K562 (cell line): Measurements from ENCODE around the gene PACC1. TPM values are rescaled to one million over a fixed set of nuclear protein-coding genes. Genes with fewer than 3 reads are reported as not detected.
A peak's percentile ranks its signal among the peaks of the same experiment; 100 is the strongest.

ENCODE experiments used
- ATAC-seq: fragments of 200-7000 bp; cut with Tn5 transposase; 3 replicates; pipeline ENCODE4 v1.9.1; 2020; ENCODE audit warnings: moderate library complexity
- BruUV-seq: library from RNA; stranded (reverse); fragments of 400-500 nt; replicated peaks from 2 replicates; lab custom pipeline; 2021; lab: Mats Ljungman, UMichigan
- CTCF ChIA-PET: fragments of 300-600 bp; formaldehyde crosslinking; extraction: SDS; loops from one replicate; lab custom pipeline; 2021; ENCODE audit warnings: low intra/inter-chr PET ratio; lab: Yijun Ruan, JAX
- POLR2A ChIA-PET: fragments of 300-600, 350-650 bp; sonication (Branson Sonifier 250); formaldehyde crosslinking; extraction: SDS; loops from one replicate; lab custom pipeline; 2021; ENCODE audit warnings: antibody characterized with exemption, inconsistent platforms; lab: Yijun Ruan, JAX
- DNase-seq, 4 experiments: peaks; one replicate each; pipeline versions ENCODE4 v3.0.0 to v3.0.0-alpha.2; 2011 to 2018; ENCODE audit warnings: low spot score in 3 of 4, mixed read lengths in 3 of 4; ENCODE audit errors: extremely low read depth in 1 of 4
- FAIRE-seq: peaks from 2 replicates; lab custom pipeline; 2011; peaks lifted over from hg19 to GRCh38; lab: Jason Lieb, UNC
- H2AFZ ChIP-seq: 2 replicates; pipeline ENCODE4 v1.6.0; 2011; ENCODE audit warnings: low read depth, low read length, control low read depth, inconsistent platforms
- H3K27ac ChIP-seq: fragments of 200-600 bp; 3 replicates; pipeline ENCODE4 v1.8.0; 2011; ENCODE audit warnings: low read depth, mild to moderate bottlenecking, control low read depth, inconsistent platforms, low read length, moderate library complexity, mixed read lengths; ENCODE audit errors: extremely low read depth
- H3K27me3 ChIP-seq, 2 experiments: fragments of 300-600 bp in 1 of 2; 2 replicates in 1 of 2; 3 replicates in 1 of 2; pipeline versions ENCODE4 v1.6.0 to v1.8.0; 2011; ENCODE audit warnings: inconsistent platforms in 2 of 2, low read length in 2 of 2, mild to moderate bottlenecking in 1 of 2, mixed read lengths in 1 of 2, moderate library complexity in 1 of 2; ENCODE audit not compliant: control insufficient read depth in 2 of 2, insufficient read depth in 2 of 2
- H3K36me3 ChIP-seq: fragments of 300-600 bp; 3 replicates; pipeline ENCODE4 v1.8.0; 2011; ENCODE audit warnings: mild to moderate bottlenecking, low read length, inconsistent platforms; ENCODE audit not compliant: control insufficient read depth, insufficient read depth
- H3K4me1 ChIP-seq, 2 experiments: fragments of 200-600 bp in 1 of 2; replicated peaks in 1 of 2; 2 replicates in 1 of 2; 3 replicates in 1 of 2; pipeline versions ENCODE4 v1.5.1 to v1.8.0; 2011; ENCODE audit warnings: inconsistent platforms in 2 of 2, low read length in 2 of 2, mild to moderate bottlenecking in 1 of 2, mixed read lengths in 1 of 2, moderate library complexity in 1 of 2; ENCODE audit not compliant: control insufficient read depth in 2 of 2, insufficient read depth in 2 of 2
- H3K4me2 ChIP-seq: 2 replicates; pipeline ENCODE4 v1.6.1; 2011; ENCODE audit warnings: low read length, control low read depth, inconsistent platforms, mixed read lengths; ENCODE audit not compliant: insufficient read depth
- H3K4me3 ChIP-seq: fragments of 200-600 bp; sonication (generic), shearing (Covaris generic); 2 replicates; pipeline ENCODE4 v1.5.1; 2016; ENCODE audit warnings: control low read depth, inconsistent platforms
- H3K79me2 ChIP-seq: fragments of 200-600 bp; 3 replicates; pipeline ENCODE4 v1.8.0; 2011; ENCODE audit warnings: low read length, inconsistent platforms; ENCODE audit not compliant: control insufficient read depth, insufficient read depth
- H3K9ac ChIP-seq, 2 experiments: 2 replicates each; pipeline versions ENCODE4 v1.6.0 to v1.6.1; 2011; ENCODE audit warnings: low read depth in 2 of 2, low read length in 2 of 2, control low read depth in 1 of 2, inconsistent platforms in 1 of 2, mild to moderate bottlenecking in 1 of 2, mixed read lengths in 1 of 2; ENCODE audit not compliant: insufficient read depth in 1 of 2
- H3K9me1 ChIP-seq: one replicate; pipeline ENCODE4 v1.6.0; 2011; ENCODE audit warnings: inconsistent platforms, mild to moderate bottlenecking, low read length, moderate library complexity; ENCODE audit not compliant: control insufficient read depth, insufficient read depth
- H3K9me3 ChIP-seq: replicated peaks from 2 replicates; pipeline ENCODE4 v1.5.1; 2011; ENCODE audit warnings: low read depth, low read length, inconsistent platforms; ENCODE audit not compliant: control insufficient read depth, insufficient read depth
- H4K20me1 ChIP-seq: replicated peaks from 2 replicates; pipeline ENCODE4 v1.6.1; 2011; ENCODE audit warnings: low read length, inconsistent platforms, mixed read lengths; ENCODE audit not compliant: control insufficient read depth, insufficient read depth
- DDX20 ChIP-seq: fragments of 450-650 bp; IDR thresholded peaks from 2 replicates; pipeline ENCODE4 v1.6.1; 2016; ENCODE audit warnings: missing genetic modification characterization, low read depth, mild to moderate bottlenecking, missing compliant biosample characterization, moderate library complexity
- GTF2A2 ChIP-seq: IDR thresholded peaks from 2 replicates; pipeline ENCODE4 v1.6.1; 2016; ENCODE audit warnings: mild to moderate bottlenecking, missing genetic modification characterization, missing compliant biosample characterization
- HDAC1 ChIP-seq, 2 experiments: fragments of 450-650 bp; IDR thresholded peaks; 2 replicates each; pipeline ENCODE4 v1.6.1; 2016 to 2017; ENCODE audit warnings: inconsistent platforms in 1 of 2, mild to moderate bottlenecking in 1 of 2, moderate library complexity in 1 of 2
- HOMEZ ChIP-seq: fragments of 250-450 bp; sonication (Bioruptor Pico); IDR thresholded peaks from 2 replicates; pipeline ENCODE4 v1.4.0; 2020; ENCODE audit warnings: mild to moderate bottlenecking, moderate library complexity
- HOXB6 ChIP-seq: fragments of 250-450 bp; sonication (Bioruptor Pico); IDR thresholded peaks from 2 replicates; pipeline ENCODE4 v1.5.1; 2022; ENCODE audit warnings: mild to moderate bottlenecking, borderline replicate concordance
- MXI1 ChIP-seq: IDR thresholded peaks from 2 replicates; pipeline ENCODE4 v1.6.1; 2011; ENCODE audit warnings: low read depth, mild to moderate bottlenecking, improper control_type of control experiment, low read length
- NCOR1 ChIP-seq: fragments of 450-650 bp; IDR thresholded peaks from 2 replicates; pipeline ENCODE4 v1.6.1; 2016; ENCODE audit warnings: mild to moderate bottlenecking, moderate library complexity
- NUFIP1 ChIP-seq: fragments of 450-650 bp; IDR thresholded peaks from 2 replicates; pipeline ENCODE4 v1.6.1; 2018; ENCODE audit not compliant: partially characterized antibody
- POLR2A ChIP-seq: fragments of 450-650 bp; conservative IDR thresholded peaks from 2 replicates; pipeline ENCODE4 v1.6.1; 2016
- RBM15 ChIP-seq: fragments of 200-400 bp; formaldehyde crosslinking; IDR thresholded peaks from 2 replicates; pipeline ENCODE4 v1.6.1; 2018; ENCODE audit warnings: mild to moderate bottlenecking, low read length, moderate library complexity; ENCODE audit not compliant: insufficient read depth
- SIX5 ChIP-seq, 2 experiments: IDR thresholded peaks; 2 replicates each; pipeline ENCODE4 v1.6.1; 2011; ENCODE audit warnings: low read length in 2 of 2, borderline replicate concordance in 1 of 2, low read depth in 1 of 2, mild to moderate bottlenecking in 1 of 2, moderate library complexity in 1 of 2; ENCODE audit not compliant: insufficient read depth in 1 of 2
- SMAD3 ChIP-seq: fragments of 450-650 bp; formaldehyde crosslinking; conservative IDR thresholded peaks from 2 replicates; pipeline ENCODE4 v1.4.0; 2020; ENCODE audit warnings: mild to moderate bottlenecking
- SMARCA4 ChIP-seq: fragments of 450-650 bp; IDR thresholded peaks from 2 replicates; pipeline ENCODE4 v1.6.1; 2016
- ZHX1 ChIP-seq: fragments of 150-350 bp; conservative IDR thresholded peaks from 2 replicates; pipeline ENCODE4 v1.6.1; 2014; ENCODE audit warnings: low read length
- ZNF134 ChIP-seq: fragments of 250-450 bp; sonication (Bioruptor Pico); conservative IDR thresholded peaks from 2 replicates; pipeline ENCODE4 v1.4.0; 2020
- ZNF431 ChIP-seq: sonication (generic); formaldehyde crosslinking; IDR thresholded peaks from 2 replicates; pipeline ENCODE4 v1.8.0; 2022; ENCODE audit warnings: mild to moderate bottlenecking, missing genetic modification reagents
- ZNF699 ChIP-seq: fragments of 250-450 bp; sonication (Bioruptor Pico); IDR thresholded peaks from 2 replicates; pipeline ENCODE4 v1.8.0; 2021; ENCODE audit warnings: mild to moderate bottlenecking, moderate library complexity; ENCODE audit not compliant: insufficient replicate concordance
- ZNF766 ChIP-seq: fragments of 200-800 bp; sonication (Bioruptor generic); conservative IDR thresholded peaks from 2 replicates; pipeline ENCODE4 v1.6.1; 2016; ENCODE audit warnings: missing genetic modification characterization, missing compliant biosample characterization
- WGBS: fragments of 100-300 bp; shearing (Covaris generic); methylation state at CpG from one replicate; pipeline ENCODE4 v1.1.6; 2016; ENCODE audit warnings: low coverage, mixed read lengths; ENCODE audit not compliant: insufficient coverage; ENCODE audit errors: missing lambda C conversion rate; 5-methylcytosine and 5-hydroxymethylcytosine counted together
- in situ Hi-C: fragments of 300-500 bp; cut with MboI; formaldehyde crosslinking; loops from 4 replicates; pipeline ENCODE4 v1.15.0; 2018; ENCODE audit warnings: inconsistent platforms, mixed read lengths
- intact Hi-C: fragments of 100-400 bp; cut with micrococcal nuclease; formaldehyde crosslinking; loops from 2 replicates; pipeline ENCODE4 v1.14.2; 2022
- polyA plus RNA-seq, 8 experiments: library from polyadenylated mRNA; depleted of rRNA in 4 of 8; stranded (reverse) in 5 of 8; unstranded in 3 of 8; fragments of >200 nt; fragmentation: Nextera tagmentation in 2 of 8; fragmentation: Illumina TruSeq in 1 of 8; extraction: Ambion mirVana in 2 of 8; extraction: Trizol in 1 of 8; gene quantifications; 2 replicates each; pipeline versions ENCODE4 v1.2.1 to v1.2.3, GENCODE V29; 2011 to 2014; ENCODE audit warnings: inconsistent platforms in 1 of 8, missing spikeins in 1 of 8
- total RNA-seq, 7 experiments: library from RNA; depleted of rRNA in 6 of 7; stranded (reverse); fragments of >200 nt in 6 of 7; fragmentation: Illumina TruSeq in 2 of 7; extraction: Trizol in 2 of 7; gene quantifications; 2 replicates each; pipeline versions ENCODE4 v1.2.1 to v1.2.3, GENCODE V29; 2011 to 2021; ENCODE audit warnings: low replicate concordance in 1 of 7
- TF ChIP-seq, protein P1 (sequence below): conservative IDR thresholded peaks from 2 replicates; pipeline ENCODE4 v1.6.1; 2011; ENCODE audit warnings: low read depth, mild to moderate bottlenecking, low read length; ENCODE audit not compliant: control insufficient read depth

PACC1 gene
- total and polyA plus RNA-seq, 9 of the 15 experiments (the other 6 are each of a cell fraction or from before 2014, with no cell fraction given) = 7.1 to 19.3 (median 14.9) TPM

DNA sequence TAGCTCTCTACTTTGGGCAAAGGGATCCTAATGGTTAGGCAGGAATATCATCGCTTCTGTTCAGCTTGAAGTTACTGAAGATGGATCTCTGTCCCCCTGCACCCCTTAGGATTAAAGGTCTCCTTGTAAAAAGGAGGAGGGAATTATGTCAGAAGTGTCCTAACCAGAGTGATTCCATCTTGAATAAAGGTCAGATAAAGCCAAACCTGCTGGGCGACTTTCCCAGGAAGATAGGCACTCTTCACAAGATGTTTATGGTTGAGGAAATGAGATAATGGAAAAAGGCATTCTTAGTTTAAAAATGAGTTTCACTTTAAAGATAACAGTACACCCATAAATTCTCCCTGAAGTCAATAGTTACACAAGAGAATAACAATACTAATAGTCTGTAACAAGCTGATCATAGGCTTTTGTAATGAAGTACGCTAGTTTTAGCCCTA, 16.3 kb upstream of the PACC1 start:
- in situ Hi-C loops (no loop called here), intact Hi-C loops (no loop called here)
- Histone ChIP-seq H3K4me1 (peaks cover 29 to 44% of the 10 kb centered on the region in 2 experiments), H3K27ac (peak overlapping the region; percentile 39; the same call in 1 of the 3 replicates), H3K27me3 (no peaks in the 10 kb centered on the region), H3K4me2 (peak overlapping the region; percentile 44; the same call in 1 of the 2 replicates), H3K9ac (peak overlapping the region in 1 of 2 experiments; percentile 39; a peak in 1 of 4 replicates), H3K4me3 (no peak overlapping the region), H3K9me3 (no peaks in the 10 kb centered on the region), H4K20me1 (peaks cover 8% of the 10 kb centered on the region; the same call in 1 of the 2 replicates), H3K36me3 (peaks cover 6% of the 10 kb centered on the region; the same call in 1 of the 3 replicates), H3K9me1 (no peaks in the 10 kb centered on the region), H2AFZ (peak overlapping the region; percentile 49), H3K79me2 (peaks cover 33% of the 10 kb centered on the region)
- 10% methylated on average over 3 of the region's 3 CpGs for WGBS
- ATAC-seq (no peak), FAIRE-seq (peak; percentile 49), DNase-seq (peak in 2 of 4 experiments; percentile 35 to 71)
- ChIA-PET POLR2A (interaction anchor here (0.5 to 1.9 kb wide), 8 partner anchors 11 to 922 kb away, joined by 3 to 12 read pairs (median 4); partner anchors contain the start of genes ATF3 and PACC1), CTCF (no interaction called here)
- no TSS peak for BruUV-seq
- TF ChIP-seq SIX5 (IDR thresholded peaks at IDR 0.05; ENCODE audit: borderline replicate concordance in 1 of 2, insufficient read depth in 1 of 2, low read depth in 1 of 2, low read length in 2 of 2) (no peak), ZHX1 (no peak), HOXB6 (CRISPR knock-in tag) (no peak), ZNF134 (CRISPR knock-in tag) (peak; percentile 81), GTF2A2 (peak; percentile 78), SMAD3 (CRISPR knock-in tag) (peak; percentile 97), ZNF699 (CRISPR knock-in tag) (no peak), HOMEZ (CRISPR knock-in tag) (peak; percentile 91; the same call in 1 of the 2 replicates), DDX20 (tag) (peak; percentile 95), SMARCA4 (peak; percentile 85; the same call in 1 of the 2 replicates), ZNF766 (CRISPR knock-in tag) (peak; percentile 96), NCOR1 (peak; percentile 83), RBM15 (no peak), POLR2A (no peak), HDAC1 (IDR thresholded peaks at IDR 0.05) (no peak), ZNF431 (CRISPR knock-in tag) (no peak), NUFIP1 (no peak), MXI1 (no peak)
- TF ChIP-seq, protein P1, sequence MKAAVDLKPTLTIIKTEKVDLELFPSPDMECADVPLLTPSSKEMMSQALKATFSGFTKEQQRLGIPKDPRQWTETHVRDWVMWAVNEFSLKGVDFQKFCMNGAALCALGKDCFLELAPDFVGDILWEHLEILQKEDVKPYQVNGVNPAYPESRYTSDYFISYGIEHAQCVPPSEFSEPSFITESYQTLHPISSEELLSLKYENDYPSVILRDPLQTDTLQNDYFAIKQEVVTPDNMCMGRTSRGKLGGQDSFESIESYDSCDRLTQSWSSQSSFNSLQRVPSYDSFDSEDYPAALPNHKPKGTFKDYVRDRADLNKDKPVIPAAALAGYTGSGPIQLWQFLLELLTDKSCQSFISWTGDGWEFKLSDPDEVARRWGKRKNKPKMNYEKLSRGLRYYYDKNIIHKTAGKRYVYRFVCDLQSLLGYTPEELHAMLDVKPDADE = no peak
